Measurements from ENCODE around the gene ADGRV1.
"Not testable (repeated sequence)": the region's sequence is repeated elsewhere in the genome, so short reads cannot be mapped to it uniquely, and the experiment has no call there.

DNA sequence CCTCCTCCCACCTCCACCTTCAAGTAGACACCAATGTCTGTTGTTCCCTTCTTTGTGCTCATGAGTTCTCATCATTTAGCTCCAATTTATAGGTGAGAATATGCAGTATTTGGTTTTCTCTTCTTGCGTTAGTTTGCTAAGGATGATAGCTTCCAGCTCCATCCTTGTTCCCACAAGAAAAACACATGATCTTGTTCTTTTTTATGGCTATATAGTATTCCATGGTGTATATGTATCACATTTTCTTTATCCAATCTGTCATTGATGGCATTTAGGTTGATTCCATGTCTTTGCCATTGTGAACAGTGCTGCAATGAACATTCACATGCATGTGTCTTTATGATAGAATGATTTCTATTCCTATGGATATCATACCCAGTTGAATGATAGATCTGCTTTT, 454.3 kb downstream of the ADGRV1 start:
- TF ChIP-seq, protein P1, sequence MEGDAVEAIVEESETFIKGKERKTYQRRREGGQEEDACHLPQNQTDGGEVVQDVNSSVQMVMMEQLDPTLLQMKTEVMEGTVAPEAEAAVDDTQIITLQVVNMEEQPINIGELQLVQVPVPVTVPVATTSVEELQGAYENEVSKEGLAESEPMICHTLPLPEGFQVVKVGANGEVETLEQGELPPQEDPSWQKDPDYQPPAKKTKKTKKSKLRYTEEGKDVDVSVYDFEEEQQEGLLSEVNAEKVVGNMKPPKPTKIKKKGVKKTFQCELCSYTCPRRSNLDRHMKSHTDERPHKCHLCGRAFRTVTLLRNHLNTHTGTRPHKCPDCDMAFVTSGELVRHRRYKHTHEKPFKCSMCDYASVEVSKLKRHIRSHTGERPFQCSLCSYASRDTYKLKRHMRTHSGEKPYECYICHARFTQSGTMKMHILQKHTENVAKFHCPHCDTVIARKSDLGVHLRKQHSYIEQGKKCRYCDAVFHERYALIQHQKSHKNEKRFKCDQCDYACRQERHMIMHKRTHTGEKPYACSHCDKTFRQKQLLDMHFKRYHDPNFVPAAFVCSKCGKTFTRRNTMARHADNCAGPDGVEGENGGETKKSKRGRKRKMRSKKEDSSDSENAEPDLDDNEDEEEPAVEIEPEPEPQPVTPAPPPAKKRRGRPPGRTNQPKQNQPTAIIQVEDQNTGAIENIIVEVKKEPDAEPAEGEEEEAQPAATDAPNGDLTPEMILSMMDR (IDR thresholded peaks at IDR 0.05; ENCODE audit: insufficient read depth, low read depth, low read length), result not testable (repeated sequence)
- not testable (repeated sequence) for TF ChIP-seq EZH2 (IDR thresholded peaks at IDR 0.05; ENCODE audit: insufficient read depth, low read length)
